Measurements from ENCODE around the gene RASA4. TPM values are rescaled to one million over a fixed set of nuclear protein-coding genes. Genes with fewer than 3 reads are reported as not detected.
"Not testable (repeated sequence)": the region's sequence is repeated elsewhere in the genome, so short reads cannot be mapped to it uniquely, and the experiment has no call there.

RASA4 gene
- total RNA-seq, 1 donor from 2014 or later: 2.5 TPM

GRCh38 chr7:102606848-102607247 lies 9.7 kb downstream of the RASA4 start:
- not testable (repeated sequence) for DNase-seq (ENCODE audit: low read depth, low spot score)

DNA sequence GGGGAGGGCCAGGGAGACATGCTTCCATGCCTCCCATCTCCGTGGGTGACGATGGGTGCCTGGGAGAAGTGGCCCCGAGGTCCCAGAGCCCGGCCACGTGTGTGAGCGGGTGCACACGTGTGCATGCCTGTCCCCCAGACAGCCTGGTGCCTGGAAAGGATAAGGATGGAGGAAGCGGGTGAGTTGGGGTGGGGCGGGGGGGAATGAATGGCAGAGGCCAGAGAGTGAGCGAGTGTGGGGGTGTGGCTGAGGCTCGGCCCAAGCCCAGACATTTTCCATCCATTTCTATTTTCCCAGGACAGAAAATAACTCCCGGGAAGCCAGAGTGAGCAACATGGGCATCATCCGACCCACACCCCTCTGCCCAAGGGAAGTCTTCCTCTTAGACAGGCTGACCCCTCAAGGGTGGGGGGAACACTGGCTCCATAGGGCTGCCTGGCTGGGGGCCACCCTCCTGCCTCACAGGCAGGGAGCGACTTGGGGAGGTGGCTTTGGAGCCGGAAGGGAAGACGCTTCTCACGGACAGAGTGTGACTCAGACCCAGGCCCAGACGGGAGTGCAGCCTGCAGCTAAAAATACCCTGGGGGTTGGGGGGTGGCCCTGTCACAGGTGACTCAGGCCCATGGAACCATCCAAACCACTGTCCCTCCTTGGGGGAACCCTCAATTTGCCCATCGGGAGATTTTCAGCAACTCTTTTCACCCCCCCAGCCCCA lies 12.0 kb downstream of the RASA4 start:
- not testable (repeated sequence) for DNase-seq (ENCODE audit: low read depth, low spot score)

- DNase-seq (ENCODE audit: low read depth, low spot score): not testable (repeated sequence)
Observed at GRCh38 chr7:102602317-102602716, 14.2 kb downstream of the RASA4 start.

DNA sequence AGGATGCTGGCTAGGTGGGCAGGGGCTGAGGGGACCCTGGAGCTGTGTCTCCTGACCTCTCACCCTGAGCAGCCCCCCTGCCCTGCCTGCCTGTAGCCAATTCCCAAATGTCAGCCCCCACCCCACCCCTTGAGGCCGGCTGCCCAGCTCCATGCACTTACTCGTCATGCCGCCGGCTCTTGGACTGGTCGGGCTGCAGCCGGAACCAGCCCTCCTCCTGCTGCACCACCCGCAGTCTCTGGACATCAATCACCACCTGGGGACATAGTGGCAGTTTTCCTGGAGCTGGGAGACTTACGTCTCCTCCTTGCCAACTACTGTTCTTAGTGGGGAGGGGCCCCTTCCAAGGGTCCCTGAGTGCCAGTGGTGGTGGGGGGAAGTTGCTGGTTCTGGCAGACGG lies 16.9 kb downstream of the RASA4 start:
- DNase-seq (ENCODE audit: low read depth, low spot score): not testable (repeated sequence)

GRCh38 chr7:102596036-102596435 lies 20.5 kb downstream of the RASA4 start:
- DNase-seq (ENCODE audit: low read depth, low spot score): not testable (repeated sequence)

DNA sequence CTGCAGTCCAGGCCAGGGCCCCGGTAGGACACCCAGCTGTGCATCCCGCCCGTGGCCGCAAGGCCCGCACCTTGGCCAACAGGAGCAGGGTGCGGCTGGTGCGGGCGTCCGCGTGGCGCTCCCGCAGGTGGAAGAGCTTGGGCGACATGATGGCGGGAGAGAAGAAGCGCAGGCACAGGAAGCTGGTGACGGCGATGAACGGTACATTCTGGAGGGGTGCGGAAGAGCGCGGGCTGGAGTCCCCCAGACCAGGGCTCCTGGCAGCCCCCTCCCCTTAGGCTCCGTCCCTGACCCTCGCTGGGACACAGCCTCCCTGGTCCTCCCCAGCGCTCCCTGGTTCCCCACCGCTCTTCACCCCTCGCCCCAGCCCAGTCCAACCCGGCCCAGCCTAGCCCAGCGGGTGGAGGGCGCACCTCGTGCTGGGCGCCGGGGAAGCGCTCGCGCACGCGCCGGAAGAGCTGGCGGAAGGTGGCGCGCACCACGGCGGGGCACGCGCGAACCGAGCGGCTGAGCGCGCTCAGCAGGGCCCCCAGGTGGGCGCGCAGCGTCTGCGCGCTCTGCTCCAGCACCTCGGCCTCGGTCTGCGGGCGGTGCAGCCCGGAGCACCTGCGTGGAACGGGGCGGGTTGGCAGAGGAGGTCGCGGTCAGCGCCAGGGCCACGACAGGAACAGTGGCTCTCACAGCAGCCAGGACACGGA lies 22.8 kb downstream of the RASA4 start:
- not testable (repeated sequence) for DNase-seq (ENCODE audit: low read depth, low spot score)

- DNase-seq (ENCODE audit: low read depth, low spot score): not testable (repeated sequence)
Observed at GRCh38 chr7:102592477-102593019, 24.0 kb downstream of the RASA4 start.

- DNase-seq (ENCODE audit: low read depth, low spot score): not testable (repeated sequence)
Observed at GRCh38 chr7:102589857-102590256, 26.7 kb downstream of the RASA4 start.

DNA sequence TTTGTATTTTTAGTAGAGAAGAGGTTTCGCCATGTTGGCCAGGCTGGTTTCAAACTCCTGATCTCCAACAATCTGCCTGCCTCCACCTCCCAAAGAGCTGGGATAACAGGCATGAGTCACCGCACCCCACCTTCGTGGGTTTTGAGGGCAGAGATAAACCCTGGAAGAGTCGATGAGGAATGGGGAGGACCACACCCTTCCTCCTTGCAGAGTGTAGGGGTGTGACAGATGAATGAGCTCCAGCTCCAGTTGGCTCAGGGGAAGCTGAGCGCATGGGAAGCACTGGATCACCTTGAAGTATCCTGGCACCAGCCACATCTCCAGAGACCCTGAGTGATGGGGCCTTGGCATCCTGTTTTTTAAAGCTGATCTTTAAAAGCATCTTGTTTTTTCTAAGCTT lies 33.1 kb downstream of the RASA4 start:
- DNase-seq (ENCODE audit: low read depth, low spot score): not testable (repeated sequence)

DNA sequence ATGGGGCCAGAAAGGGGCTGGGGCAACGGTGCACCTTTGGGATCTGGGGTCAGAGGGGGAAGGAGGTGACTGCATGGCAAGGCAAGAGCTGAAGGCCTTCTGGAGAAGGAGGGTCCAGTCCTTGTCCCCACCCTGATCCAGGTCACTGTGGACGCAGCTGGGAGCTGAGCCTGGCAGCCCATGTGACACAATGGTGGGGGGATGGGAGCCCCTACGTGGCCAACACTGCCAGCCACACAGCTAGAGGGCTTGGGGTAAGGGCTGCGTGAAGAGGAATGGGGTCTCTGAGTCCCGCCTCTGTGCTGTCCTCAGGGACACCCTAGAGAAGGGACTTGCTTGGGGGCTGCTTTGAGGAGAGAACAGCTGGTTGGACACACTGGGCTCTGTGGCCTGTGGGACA lies 34.8 kb downstream of the RASA4 start:
- not testable (repeated sequence) for DNase-seq (ENCODE audit: low read depth, low spot score)

GRCh38 chr7:102578486-102578885 lies 38.1 kb downstream of the RASA4 start:
- DNase-seq (ENCODE audit: low read depth, low spot score): not testable (repeated sequence)

- DNase-seq (ENCODE audit: low read depth, low spot score): not testable (repeated sequence)
Observed at GRCh38 chr7:102577315-102578240, 39.0 kb downstream of the RASA4 start.

DNA sequence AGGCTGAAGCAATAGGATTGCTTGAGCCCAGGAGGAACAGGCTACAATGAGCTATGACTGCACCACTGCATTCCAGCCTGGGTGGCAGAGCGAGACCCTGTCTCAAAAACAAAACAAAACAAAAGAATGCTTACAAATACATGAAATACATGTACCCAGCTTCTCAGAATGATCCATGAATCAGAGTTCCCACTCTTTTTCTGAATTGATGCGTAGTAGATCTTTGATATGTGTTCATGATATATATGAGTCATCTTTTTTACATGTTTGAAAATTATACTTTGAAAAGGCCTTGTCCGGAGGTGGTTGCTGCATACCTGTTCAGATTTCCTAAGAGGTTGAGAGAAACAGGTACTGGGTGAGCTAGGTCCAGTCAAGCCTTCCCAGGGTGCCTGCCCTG lies 40.2 kb downstream of the RASA4 start:
- not testable (repeated sequence) for DNase-seq (ENCODE audit: low read depth, low spot score)

- not testable (repeated sequence) for DNase-seq (ENCODE audit: low read depth, low spot score)
Observed at GRCh38 chr7:102574607-102575006, 41.9 kb downstream of the RASA4 start.

DNA sequence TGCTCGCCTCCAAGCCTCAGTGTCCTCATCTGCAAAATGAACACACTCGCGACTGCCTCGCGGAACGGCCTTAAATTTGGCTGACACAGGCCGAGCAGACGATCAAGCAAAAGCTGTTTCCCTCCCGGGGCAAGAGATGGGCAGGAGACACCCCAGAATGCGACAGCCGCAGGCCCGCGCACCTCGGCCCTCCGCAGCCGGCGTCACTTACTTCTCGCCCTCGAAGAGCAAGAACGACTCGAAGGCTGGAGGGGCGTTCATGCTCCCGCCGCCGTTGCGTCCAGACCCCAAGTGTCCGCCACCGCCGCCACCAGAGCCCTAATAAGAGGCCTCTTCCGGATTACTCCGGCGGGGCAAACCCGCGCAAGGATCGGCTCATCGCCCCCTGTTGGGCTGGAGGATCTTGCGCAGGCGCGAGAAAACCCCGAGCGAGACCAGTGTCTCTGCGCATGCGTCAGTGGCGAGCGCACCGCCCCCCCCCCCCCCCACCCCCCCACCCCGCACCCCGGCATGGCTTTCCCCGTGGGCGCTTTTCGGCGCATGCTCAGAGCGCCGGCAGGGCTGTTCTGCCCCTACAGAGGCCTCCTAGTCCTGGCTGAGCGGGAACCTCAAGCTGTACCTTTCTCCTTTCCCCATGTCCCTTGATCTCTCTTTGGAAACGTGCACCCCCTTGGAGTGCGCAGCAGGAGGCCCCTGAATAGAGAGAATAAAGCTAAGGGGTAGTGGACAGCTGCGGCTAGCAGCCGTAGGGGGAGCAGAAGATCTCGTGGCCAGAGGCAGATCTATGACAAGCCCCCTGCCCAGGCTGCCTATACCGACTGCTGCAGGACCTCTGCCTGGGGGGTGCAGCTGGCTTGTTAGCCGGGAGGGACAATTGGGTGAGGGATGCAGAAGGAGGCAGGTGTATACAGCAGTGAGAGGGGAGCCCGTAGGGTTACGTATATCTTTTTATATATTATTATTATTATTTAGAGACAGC lies 44.0 kb downstream of the RASA4 start, which contains the start of gene POLR2J3:
Gene POLR2J3 (minus strand): TSS at position 323 of the 979 bp plus-strand sequence. CDS start 62 bp downstream, at position 261.
- peak; percentile 39 for DNase-seq (ENCODE audit: low read depth, low spot score)

GRCh38 chr7:102568620-102569019 lies 47.9 kb downstream of the RASA4 start:
- DNase-seq (ENCODE audit: low read depth, low spot score): not testable (repeated sequence)

GRCh38 chr7:102550808-102551422 lies 65.6 kb downstream of the RASA4 start, which contains the start of gene SPDYE2:
Gene SPDYE2 (plus strand): TSS chr7:102551226. CDS start chr7:102553256, 2,030 bp downstream.
- not testable (repeated sequence) for DNase-seq (ENCODE audit: low read depth, low spot score)

DNA sequence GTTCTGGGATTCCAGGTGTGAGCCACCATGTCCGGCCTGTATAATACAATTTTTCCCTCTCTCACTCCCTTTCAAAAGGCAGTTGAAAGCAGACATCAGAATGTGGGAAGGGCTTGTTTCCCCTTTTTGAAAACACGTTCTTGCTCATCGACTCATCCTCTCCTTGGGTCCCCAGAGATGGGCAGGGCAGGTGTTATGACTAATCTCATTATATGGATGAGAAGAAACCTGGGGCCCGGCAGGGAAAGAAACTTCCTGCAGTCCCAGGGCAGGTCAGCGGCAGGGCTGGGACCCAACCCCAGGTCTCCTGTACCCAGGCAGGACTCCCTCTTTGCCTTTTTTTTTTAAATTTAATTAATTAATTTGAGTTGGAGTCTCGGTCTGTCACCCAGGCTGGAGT lies 70.2 kb downstream of the RASA4 start:
- DNase-seq (ENCODE audit: low read depth, low spot score): not testable (repeated sequence)

DNA sequence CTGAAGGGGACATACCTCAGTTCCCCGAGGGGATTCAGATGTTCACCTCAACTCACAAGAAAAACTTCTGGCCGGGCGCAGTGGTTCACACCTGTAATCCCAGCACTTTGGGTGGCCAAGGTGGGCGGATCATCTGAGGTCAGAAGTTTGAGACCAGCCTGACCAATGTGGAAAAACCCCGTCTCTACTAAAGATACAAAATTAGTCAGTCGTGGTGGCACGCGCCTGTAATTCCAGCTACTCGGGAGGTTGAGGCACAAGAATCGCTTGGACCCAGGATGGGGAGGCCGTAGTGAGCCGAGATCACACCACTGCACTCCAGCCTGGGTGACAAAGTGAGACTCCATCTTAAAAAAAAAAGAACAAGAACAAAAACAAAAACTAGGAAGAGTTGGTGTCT lies 71.3 kb downstream of the RASA4 start:
- not testable (repeated sequence) for DNase-seq (ENCODE audit: low read depth, low spot score)
